ENCODE data around the gene HSPA13.
"Not testable (repeated sequence)": the region's sequence is repeated elsewhere in the genome, so short reads cannot be mapped to it uniquely, and the experiment has no call there.

The HSPA13 gene

DNA sequence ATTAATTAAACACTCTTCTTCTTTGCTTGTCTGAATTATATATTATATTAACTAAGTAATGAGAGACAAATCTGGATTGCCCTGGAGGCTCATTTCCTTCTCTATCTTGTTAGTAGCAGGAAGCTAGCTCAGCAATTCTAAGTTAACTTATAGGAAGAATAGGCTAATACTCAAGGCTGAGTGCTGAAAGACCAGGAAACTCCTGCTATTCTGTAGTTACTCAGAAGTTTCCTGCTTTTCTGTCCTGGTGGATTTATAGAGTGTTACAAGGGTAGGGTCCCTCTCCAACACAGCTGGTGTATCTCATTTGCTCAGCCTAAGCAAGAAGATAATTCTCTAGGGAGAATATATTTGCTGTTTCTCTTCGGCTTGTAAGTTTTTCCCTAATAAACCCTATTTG, 29.2 kb downstream of the HSPA13 start:
- Histone ChIP-seq H3K9me3 (ENCODE audit: low read depth, low read length) (no peaks in the 10 kb centered on the region), H3K27ac (no peak overlapping the region), H3K36me3 (ENCODE audit: insufficient read depth, low read length) (no peaks in the 10 kb centered on the region), H3K9ac (ENCODE audit: insufficient read length) (no peak overlapping the region), H3K4me3 (peak overlapping the region; percentile 40; the same call in 1 of the 2 replicates)
- peak; percentile 97 for DNase-seq (ENCODE audit: low read depth, low spot score)
- TF ChIP-seq EZH2 (IDR thresholded peaks at IDR 0.05), result no peak
- no peak for TF ChIP-seq FOXP2 (optimal IDR thresholded peaks at IDR 0.05; ENCODE audit: control extremely low read depth, extremely low read length, insufficient read depth)
- TF ChIP-seq POLR2AphosphoS5 (IDR thresholded peaks at IDR 0.05; ENCODE audit: borderline replicate concordance, low read depth, low read length), result peak; percentile 64; the same call in 1 of the 2 replicates

DNA sequence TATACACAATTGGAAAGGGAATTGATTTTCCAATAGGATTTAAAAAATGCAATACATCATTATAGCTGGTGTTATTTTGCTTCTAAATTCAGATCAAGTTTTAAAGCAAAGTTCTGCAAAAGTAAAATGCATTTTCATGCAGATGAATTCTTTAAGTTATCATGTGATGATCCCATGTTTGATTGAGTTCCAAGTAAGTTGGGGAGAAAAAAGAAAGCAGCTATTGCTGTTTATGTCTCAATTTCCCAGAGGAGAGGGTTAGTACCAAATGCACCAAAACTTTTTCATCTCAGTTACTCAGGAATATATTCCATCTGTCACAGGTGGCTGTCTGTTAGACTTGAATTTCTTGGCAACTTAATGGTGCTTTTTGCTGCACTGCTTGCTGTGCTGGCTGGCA, 29.7 kb downstream of the HSPA13 start:
- H3K9ac ChIP-seq (ENCODE audit: insufficient read length), result no peak overlapping the region
- no peak overlapping the region for H3K4me3 ChIP-seq
- DNase-seq (ENCODE audit: low read depth, low spot score), result no peak
- no peaks in the 10 kb centered on the region for H3K36me3 ChIP-seq (ENCODE audit: insufficient read depth, low read length)
- no peaks in the 10 kb centered on the region for H3K9me3 ChIP-seq (ENCODE audit: low read depth, low read length)
- TF ChIP-seq POLR2AphosphoS5 (IDR thresholded peaks at IDR 0.05; ENCODE audit: borderline replicate concordance, low read depth, low read length) (no peak), FOXP2 (optimal IDR thresholded peaks at IDR 0.05; ENCODE audit: control extremely low read depth, extremely low read length, insufficient read depth) (no peak), EZH2 (IDR thresholded peaks at IDR 0.05) (no peak)
- no peak overlapping the region for H3K27ac ChIP-seq

DNA sequence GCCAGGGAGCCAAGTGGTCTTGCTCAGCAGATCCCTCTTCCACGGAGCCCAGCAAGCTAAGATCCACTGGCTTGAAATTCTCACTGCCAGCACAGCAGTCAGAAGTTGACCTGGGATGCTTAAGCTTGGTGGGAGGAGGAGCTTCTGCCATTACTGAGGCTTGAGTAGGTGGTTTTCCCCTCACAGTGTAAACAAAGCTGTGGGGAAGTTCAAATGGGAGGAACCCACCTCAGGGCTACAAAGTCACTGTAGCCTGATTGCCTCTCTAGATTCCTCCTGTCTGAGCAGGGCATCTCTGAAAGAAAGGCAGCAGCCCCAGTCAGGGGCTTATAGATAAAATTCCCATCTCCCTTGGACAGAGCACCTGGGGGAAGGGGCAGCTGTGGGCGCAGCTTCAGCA, 55.6 kb downstream of the HSPA13 start:
- not testable (repeated sequence) for H3K27ac ChIP-seq; H3K9ac ChIP-seq (ENCODE audit: insufficient read length); H3K36me3 ChIP-seq (ENCODE audit: insufficient read depth, low read length); H3K4me3 ChIP-seq; H3K9me3 ChIP-seq (ENCODE audit: low read depth, low read length); DNase-seq (ENCODE audit: low read depth, low spot score)

DNA sequence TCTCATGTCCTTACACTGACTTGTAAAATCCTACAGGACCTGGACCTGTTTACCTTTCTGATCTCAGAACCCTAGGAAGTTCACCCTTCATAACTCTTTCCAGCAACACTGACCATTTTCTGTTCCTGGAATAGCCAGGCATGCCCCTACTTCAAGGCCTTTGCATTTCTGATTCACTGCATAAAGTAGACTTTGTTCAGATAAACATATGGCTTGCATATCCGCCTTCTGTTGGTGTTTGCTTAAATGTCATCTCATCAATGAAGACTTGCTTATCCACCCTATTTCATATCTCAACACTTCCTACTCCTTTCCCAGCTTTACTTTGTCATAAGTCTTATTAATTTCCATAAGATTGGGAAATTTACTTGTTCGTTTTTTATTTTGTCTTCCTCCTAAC, 57.4 kb downstream of the HSPA13 start:
- DNase-seq (ENCODE audit: low read depth, low spot score), result no peak
- Histone ChIP-seq H3K27ac (no peak overlapping the region), H3K9ac (ENCODE audit: insufficient read length) (no peak overlapping the region), H3K4me3 (no peak overlapping the region), H3K36me3 (ENCODE audit: insufficient read depth, low read length) (no peaks in the 10 kb centered on the region), H3K9me3 (ENCODE audit: low read depth, low read length) (no peaks in the 10 kb centered on the region)
- no peak for TF ChIP-seq POLR2AphosphoS5 (IDR thresholded peaks at IDR 0.05; ENCODE audit: borderline replicate concordance, low read depth, low read length)
- TF ChIP-seq EZH2 (IDR thresholded peaks at IDR 0.05), result no peak
- no peak for TF ChIP-seq FOXP2 (optimal IDR thresholded peaks at IDR 0.05; ENCODE audit: control extremely low read depth, extremely low read length, insufficient read depth)

Measured in SK-N-MC (cell line).